Measurements from ENCODE around the gene ACSM2A.
"Not testable (repeated sequence)": the region's sequence is repeated elsewhere in the genome, so short reads cannot be mapped to it uniquely, and the experiment has no call there.

ACSM2A gene

GRCh38 chr16:20451364-20451763 lies at the start of gene ACSM2A:
TSS of gene ACSM2A (plus strand) at chr16:20451521. CDS start at chr16:20460115, 8,594 bp downstream.
- DNase-seq = not testable (repeated sequence)

- DNase-seq = no peak
These were observed 48.7 kb upstream of the ACSM2A start for GRCh38 chr16:20402651-20403050.

DNA sequence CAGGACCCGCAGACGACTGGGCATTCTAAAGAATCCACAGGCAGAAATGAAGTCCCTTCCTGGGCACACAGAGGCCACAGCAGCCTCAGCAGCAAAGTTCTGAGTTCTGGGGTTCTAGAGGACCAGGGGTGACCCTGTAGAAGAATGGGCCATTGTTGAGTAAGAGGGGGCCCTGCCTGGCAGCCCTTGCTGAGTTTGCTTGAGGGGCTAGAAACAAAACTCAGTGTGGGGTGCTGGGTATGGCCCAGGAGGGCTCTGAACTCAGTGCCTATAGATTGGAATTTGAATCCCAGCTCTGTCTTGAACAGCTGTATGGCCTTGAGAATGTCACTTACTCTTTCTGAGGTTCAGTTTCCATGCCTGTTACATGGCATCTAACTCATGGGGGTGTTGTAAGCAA lies 46.7 kb upstream of the ACSM2A start, which contains the start of gene PDILT:
Gene PDILT, minus strand, starts transcription at position 101 of the 400 bp plus-strand sequence. CDS start 5,437 bp downstream, outside the sequence.
- DNase-seq = no peak

- no peak for DNase-seq
These were observed 41.8 kb upstream of the ACSM2A start, which contains the start of gene ACSM5 for GRCh38 chr16:20409398-20410120. TSS of gene ACSM5 (plus strand) at chr16:20409534. CDS start at chr16:20411485, 1,951 bp downstream.

DNA sequence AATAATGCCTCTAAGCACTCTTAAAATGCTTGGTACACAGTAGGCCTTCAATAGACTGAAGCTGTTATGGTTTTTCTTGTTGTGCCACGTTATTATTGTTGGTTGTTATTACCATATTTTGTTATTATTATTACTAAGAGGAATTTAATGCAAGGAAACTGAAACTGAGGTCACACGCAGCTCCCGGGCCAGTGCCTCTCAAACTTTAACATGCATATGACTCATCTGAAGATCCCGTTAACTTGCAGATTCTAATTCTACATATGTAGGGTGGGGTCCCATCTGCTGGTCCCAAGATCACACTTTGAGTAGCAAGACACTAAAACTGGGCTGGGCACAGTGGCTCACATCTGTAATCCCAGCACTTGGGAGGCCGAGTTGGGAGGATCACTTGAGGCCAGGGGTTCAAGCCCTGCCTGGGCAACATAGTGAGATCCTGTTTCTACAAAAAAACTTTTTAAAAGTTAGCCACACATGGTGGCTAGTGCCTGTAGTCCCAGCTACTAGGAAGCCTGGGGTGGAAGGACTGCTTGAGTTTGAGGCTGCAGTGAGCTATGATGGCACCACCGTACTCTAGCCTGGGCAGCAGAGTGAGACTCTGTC lies 41.1 kb upstream of the ACSM2A start:
- no peak for DNase-seq

DNA sequence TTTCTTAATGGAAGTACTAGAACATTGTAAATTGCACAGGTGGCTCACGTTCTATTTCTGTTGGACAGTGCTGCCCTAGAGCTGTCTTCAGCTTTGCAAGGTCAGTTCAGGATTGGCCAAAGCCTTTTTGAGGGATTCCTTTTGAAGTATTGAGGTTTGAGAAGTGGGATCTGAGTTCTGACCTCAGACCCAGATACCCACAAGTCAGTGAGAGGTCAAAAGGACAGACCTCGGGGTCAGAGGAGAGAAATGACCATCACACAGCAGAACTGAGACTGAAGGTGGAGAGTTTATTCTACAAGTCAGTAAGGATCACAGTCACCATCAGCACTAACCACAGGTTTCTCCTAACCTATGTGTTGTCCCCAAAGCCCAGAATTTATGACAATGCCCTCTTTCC lies 40.3 kb upstream of the ACSM2A start:
- no peak for DNase-seq

DNA sequence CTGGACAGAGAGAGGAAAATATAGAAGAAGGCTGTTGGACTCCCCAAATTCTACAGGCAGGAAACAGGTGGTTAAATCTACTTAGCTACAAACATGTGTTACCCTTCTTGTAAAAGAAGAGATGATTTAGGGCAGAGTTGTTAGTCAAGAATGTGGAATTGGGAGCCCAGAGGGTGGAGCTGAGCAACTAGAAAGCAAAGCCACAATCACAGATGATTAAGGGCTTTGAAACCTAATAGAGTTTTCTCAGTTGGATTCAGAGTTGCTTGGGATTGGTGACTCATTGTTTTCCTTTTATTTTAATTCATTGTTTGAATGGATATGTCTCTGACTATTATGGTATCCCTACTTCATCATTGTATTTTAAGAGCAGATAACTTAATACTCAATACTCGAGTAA lies 35.8 kb upstream of the ACSM2A start:
- DNase-seq = no peak

- DNase-seq = not testable (repeated sequence)
These were observed 32.2 kb upstream of the ACSM2A start for GRCh38 chr16:20419093-20419492.

- not testable (repeated sequence) for DNase-seq
These were observed 29.6 kb upstream of the ACSM2A start for GRCh38 chr16:20421748-20422147.

DNA sequence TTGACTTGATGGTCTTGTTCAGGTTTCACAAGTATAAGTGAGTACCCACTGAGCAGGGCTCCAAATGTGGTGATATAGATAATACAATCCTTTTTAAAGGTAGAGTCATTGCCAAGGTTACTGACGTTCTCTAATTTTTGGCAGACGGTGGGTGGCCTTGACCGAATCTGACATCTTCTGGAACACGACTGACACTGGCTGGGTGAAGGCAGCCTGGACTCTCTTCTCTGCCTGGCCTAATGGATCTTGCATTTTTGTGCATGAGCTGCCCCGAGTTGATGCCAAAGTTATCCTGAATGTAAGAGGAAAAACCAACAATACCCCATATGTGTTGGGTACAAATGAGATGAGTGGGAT lies 27.6 kb upstream of the ACSM2A start:
- not testable (repeated sequence) for DNase-seq

DNA sequence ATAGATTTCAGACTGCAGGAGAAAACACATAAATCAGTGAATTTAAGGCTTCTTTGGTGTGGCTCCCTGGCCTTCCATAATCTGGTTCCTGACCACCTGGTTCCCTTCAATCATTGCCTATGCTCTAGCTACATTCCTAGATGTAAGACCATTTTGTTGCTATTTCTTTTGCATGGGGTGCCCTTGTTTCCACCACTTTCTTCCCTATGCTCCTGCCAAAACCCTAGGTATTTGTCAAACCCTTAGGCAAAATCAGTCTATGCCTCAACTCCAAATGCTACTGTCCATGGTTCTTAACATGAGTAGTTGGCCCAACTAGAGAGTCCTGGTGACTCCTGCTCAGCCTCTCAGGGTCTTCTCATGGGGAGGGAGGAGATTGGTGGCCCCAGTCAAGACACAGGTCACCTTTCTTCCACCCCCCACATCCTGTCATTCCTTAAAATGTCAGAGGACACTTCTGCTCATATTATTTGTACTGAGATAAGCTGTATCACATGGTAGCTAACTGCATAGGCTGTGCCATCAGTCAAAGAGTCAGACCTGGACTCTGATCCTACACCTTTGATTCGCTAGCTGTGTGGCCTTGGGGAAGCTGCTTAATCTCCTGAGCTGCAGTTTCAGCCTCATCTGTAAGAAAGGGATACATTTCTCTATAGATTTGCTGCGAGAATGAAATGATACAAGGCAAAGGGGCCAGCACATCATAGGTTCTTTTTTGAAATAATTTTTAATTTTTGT lies 27.0 kb upstream of the ACSM2A start:
- DNase-seq = no peak

- not testable (repeated sequence) for DNase-seq
These were observed 23.9 kb upstream of the ACSM2A start for GRCh38 chr16:20427401-20427797.

GRCh38 chr16:20429499-20429898 lies 21.8 kb upstream of the ACSM2A start:
- DNase-seq = not testable (repeated sequence)

DNA sequence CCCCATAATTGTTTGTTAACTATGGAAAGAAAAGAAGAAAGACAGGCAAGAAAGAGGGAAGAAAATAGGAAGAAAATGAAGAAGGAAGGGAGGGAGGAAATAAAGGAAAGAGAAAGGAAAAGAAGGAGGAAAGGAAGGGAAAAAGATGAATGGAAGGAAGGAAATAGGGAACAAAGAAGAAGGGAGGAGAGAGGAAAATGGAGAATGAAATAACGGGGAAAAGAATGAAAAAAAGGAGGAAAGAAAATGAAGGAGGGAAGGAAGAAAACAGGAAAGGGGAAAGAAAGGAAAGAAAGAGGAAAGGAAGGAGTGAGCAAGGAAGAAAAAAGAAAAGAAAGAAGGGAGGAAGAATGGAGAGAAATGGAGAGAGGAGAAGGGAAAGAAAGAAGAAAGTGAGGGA lies 20.8 kb upstream of the ACSM2A start:
- DNase-seq = not testable (repeated sequence)

DNA sequence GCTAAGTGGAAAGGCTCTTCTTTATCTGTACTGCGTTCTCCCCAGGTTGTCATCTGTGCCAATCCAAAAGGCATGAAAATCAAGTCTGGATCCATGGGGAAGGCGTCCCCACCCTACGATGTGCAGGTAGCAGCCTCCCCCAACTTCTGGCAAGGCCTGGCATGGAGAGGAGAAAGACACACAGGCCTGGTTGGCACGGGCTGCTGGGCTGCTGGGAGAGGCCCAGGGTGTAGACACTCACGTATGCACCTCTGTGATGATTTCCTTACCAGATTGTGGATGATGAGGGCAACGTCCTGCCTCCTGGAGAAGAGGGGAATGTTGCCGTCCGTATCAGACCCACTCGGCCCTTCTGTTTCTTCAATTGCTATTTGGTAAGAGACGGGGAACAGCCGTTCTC lies 20.4 kb upstream of the ACSM2A start:
- DNase-seq = no peak

DNA sequence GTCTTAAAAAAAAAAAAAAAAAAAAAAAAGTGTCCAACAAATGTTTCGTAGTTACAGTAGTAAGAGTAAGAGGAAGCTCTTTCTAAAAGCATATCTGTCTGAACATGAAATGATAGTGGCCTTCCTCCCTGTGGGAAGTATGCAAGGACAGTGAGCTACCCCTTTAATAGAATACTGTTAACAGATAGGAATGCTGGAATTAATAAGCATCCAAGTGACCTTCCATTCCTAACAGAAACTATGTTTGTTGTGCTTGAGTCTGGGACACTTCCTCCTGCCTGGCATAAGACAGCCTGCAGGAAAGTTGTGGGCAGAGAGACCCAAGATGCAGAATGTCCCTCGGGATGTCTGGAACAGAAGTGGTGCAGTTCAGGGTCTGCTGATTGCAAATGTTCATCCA lies 12.4 kb upstream of the ACSM2A start:
- not testable (repeated sequence) for DNase-seq

GRCh38 chr16:20439820-20440231 lies 11.5 kb upstream of the ACSM2A start:
- DNase-seq = not testable (repeated sequence)

DNA sequence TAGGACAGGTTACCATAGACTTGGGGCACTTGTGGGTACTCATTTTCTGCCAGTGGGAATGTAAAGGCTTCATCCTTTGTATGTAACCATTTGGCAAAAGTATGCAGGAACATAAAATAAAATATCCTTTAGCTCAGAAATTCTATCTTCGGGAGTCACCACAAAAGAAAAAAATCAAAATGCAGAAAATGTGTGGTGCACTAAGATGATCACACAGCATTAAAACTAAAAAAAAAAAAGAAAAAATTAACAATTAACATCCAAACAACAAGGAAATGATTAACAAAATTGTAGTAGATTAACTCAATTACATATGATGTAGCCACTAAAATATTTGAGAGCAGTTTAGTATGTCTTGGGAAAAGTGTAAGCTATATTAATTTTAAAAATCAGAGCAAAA lies 10.6 kb upstream of the ACSM2A start:
- not testable (repeated sequence) for DNase-seq

DNA sequence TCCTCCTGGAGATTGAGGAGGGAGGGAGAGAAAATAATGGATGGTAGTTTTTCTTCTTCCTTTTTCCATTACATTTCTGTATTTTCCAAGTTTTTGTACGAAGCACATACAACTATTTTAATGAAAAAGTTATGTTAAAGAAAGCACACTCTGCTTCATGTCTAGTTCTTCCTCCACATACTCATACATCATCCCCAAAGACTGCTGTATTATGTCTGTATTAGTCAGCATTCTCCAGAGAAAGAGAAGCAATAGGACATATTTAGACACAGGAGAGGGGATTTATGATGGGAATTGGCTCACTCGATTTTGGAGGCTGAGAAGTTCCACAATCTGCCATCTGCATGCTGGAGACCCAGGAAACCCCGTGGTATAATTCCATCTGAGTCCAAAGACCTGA lies 10.1 kb upstream of the ACSM2A start:
- no peak for DNase-seq

DNA sequence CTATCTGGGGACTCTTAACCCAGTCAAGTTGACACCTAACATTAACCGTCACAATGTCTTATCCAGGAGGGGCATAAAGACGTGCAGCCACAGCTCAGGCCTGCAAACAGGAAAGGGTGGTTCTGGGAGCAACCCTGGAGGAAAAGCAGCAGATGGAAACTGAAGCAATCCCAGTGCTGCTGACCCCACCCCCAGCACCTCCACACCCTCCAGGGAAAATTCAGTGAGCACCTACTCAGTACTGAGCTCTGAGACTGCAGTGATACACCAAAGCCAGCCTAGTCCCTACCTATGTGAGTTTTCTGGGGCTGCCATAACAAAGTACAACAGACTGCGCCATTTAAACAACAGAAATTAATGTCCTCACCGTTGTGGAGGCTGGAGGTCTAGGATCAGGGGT lies 9.5 kb upstream of the ACSM2A start:
- not testable (repeated sequence) for DNase-seq

- DNase-seq = not testable (repeated sequence)
These were observed 4.5 kb upstream of the ACSM2A start for GRCh38 chr16:20446652-20447393.

GRCh38 chr16:20453633-20454032 lies 2.3 kb downstream of the ACSM2A start:
- DNase-seq = not testable (repeated sequence)

DNA sequence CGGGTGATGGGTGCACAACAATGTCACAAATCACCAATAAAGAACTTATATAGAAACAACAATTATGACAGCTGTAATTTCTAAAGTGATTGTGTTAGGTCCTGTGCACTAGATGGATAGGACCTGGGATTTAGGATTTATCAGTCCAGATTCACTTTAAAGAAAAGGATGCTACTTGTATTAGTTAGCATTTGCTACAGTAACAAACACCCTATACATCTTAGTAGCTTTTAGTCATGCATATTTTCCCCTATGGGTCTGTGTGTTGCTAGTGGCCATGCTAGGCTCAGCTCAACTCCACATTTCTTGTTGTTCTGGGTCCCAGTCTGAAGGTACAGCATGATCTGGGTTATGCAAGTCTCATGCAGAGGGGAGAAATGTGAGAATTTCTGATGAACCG lies 7.9 kb downstream of the ACSM2A start:
- not testable (repeated sequence) for DNase-seq

Measured in NCI-H1105 (cell line).